ENCODE measurements around the gene C19orf53.

The C19orf53 gene

DNA sequence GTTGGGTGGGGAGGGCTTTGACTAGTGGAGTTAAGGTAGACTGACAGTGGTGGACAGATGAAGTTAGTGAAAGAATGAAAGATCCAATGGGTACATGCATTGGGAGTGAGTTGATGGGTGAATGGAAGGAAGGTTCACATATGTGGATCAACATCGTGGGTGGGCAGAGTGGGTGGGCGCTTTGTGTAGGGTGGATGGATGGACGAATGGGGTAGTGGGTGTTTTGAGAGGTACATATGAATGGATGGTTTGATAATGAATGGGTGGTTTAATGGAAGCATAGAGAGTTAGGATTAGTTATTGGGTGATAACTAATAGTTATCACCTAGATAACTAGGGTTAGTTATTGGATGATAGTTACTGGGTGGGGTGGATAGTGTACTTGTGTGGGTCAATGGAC lies 32.5 kb downstream of the C19orf53 start:
- Histone ChIP-seq H3K4me2 (ENCODE audit: insufficient read depth, low read length) (no peak overlapping the region), H3K79me2 (ENCODE audit: insufficient read depth, low read length) (no peaks in the 10 kb centered on the region)

DNA sequence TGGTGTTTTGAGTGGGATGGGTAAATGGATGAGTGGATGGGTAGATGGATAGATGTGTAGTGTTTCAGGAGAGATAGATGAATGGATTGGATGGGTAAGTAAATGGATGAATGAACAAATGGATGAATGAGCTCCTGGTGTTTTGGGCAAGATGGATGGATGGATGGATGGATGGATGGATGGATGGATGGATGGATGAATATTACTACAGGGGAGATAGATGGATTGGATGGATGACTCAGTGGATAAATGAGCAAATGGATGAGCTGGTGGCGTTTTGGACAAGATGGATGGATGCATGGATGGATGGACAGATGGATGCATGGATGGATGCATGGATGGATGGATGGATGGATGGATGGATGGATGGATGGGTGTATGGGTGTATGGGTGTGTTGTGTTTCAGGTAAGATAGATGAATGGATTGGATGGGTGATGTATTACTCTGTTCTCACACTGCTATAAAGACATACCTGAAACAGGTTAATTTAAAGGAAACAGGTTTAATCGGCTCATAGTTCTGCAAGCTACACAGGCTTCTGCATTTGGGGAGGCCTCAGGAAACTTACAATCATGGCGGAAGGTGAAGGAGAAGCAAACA lies 33.3 kb downstream of the C19orf53 start:
- ATAC-seq (ENCODE audit: insufficient read depth, low read depth) (no peak), DNase-seq (no peak)
- Histone ChIP-seq H3K4me2 (ENCODE audit: insufficient read depth, low read length) (no peak overlapping the region), H3K36me3 (ENCODE audit: insufficient read depth, low read length) (peaks cover 22% of the 10 kb centered on the region), H3K4me3 (ENCODE audit: low read depth in 1 of 2, low read length in 2 of 2) (no peak overlapping the region), H4K20me1 (ENCODE audit: insufficient read depth, low read length) (no peaks in the 10 kb centered on the region), H3K9me3 (ENCODE audit: insufficient read depth, low read length, severe bottlenecking) (no peaks in the 10 kb centered on the region), H3K27ac (ENCODE audit: low read length) (no peak overlapping the region), H3K79me2 (ENCODE audit: insufficient read depth, low read length) (no peaks in the 10 kb centered on the region), H3K27me3 (ENCODE audit: insufficient read depth, low read length, poor library complexity) (no peaks in the 10 kb centered on the region), H3K9ac (ENCODE audit: low read depth, low read length) (no peak overlapping the region), H3K4me1 (ENCODE audit: insufficient read depth, low read length) (no peaks in the 10 kb centered on the region), H2AFZ (ENCODE audit: low read depth, low read length) (no peak overlapping the region)
- no peak for TF ChIP-seq EZH2 (IDR thresholded peaks at IDR 0.05; ENCODE audit: borderline replicate concordance, low read depth, low read length, severe bottlenecking)
- TF ChIP-seq, protein P1, sequence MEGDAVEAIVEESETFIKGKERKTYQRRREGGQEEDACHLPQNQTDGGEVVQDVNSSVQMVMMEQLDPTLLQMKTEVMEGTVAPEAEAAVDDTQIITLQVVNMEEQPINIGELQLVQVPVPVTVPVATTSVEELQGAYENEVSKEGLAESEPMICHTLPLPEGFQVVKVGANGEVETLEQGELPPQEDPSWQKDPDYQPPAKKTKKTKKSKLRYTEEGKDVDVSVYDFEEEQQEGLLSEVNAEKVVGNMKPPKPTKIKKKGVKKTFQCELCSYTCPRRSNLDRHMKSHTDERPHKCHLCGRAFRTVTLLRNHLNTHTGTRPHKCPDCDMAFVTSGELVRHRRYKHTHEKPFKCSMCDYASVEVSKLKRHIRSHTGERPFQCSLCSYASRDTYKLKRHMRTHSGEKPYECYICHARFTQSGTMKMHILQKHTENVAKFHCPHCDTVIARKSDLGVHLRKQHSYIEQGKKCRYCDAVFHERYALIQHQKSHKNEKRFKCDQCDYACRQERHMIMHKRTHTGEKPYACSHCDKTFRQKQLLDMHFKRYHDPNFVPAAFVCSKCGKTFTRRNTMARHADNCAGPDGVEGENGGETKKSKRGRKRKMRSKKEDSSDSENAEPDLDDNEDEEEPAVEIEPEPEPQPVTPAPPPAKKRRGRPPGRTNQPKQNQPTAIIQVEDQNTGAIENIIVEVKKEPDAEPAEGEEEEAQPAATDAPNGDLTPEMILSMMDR (IDR thresholded peaks at IDR 0.05; ENCODE audit: borderline replicate concordance, extremely low read depth, low read length, poor library complexity, severe bottlenecking): no peak

More for the DNA sequence above, 32.5 kb downstream of the C19orf53 start:
- H3K36me3 ChIP-seq (ENCODE audit: insufficient read depth, low read length): peaks cover 22% of the 10 kb centered on the region
- H3K27ac ChIP-seq (ENCODE audit: low read length): no peak overlapping the region
- H2AFZ ChIP-seq (ENCODE audit: low read depth, low read length): no peak overlapping the region
- H3K9ac ChIP-seq (ENCODE audit: low read depth, low read length): no peak overlapping the region
- no peaks in the 10 kb centered on the region for H3K27me3 ChIP-seq (ENCODE audit: insufficient read depth, low read length, poor library complexity)
- H3K4me1 ChIP-seq (ENCODE audit: insufficient read depth, low read length): no peaks in the 10 kb centered on the region
- no peak for ATAC-seq (ENCODE audit: insufficient read depth, low read depth)
- no peaks in the 10 kb centered on the region for H4K20me1 ChIP-seq (ENCODE audit: insufficient read depth, low read length)
- TF ChIP-seq, protein P1 (IDR thresholded peaks at IDR 0.05; ENCODE audit: borderline replicate concordance, extremely low read depth, low read length, poor library complexity, severe bottlenecking): no peak
- no peak for TF ChIP-seq EZH2 (IDR thresholded peaks at IDR 0.05; ENCODE audit: borderline replicate concordance, low read depth, low read length, severe bottlenecking)
- no peak for DNase-seq
- H3K9me3 ChIP-seq (ENCODE audit: insufficient read depth, low read length, severe bottlenecking): no peaks in the 10 kb centered on the region
- no peak overlapping the region for H3K4me3 ChIP-seq (ENCODE audit: low read depth in 1 of 2, low read length in 2 of 2)

DNA sequence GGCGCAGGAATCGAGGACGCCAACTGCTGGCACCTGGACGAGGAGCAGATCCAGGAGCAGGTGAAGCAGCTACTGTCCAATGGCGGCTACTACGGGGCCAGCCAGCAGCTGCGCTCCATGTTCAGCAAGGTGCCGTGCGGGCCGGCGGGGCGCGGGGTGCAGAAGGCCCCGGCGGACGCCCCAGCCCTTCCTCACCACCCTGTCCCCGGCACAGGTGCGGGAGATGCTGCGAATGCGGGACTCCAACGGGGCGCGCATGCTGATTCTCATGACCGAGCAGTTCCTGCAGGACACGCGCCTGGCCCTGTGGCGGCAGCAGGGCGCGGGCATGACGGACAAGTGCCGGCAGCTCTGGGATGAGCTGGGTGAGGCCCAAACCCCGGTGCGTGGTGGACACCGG lies 34.6 kb downstream of the C19orf53 start:
- H2AFZ ChIP-seq (ENCODE audit: low read depth, low read length): no peak overlapping the region
- ATAC-seq (ENCODE audit: insufficient read depth, low read depth) (no peak), DNase-seq (no peak)
- TF ChIP-seq EZH2 (IDR thresholded peaks at IDR 0.05; ENCODE audit: borderline replicate concordance, low read depth, low read length, severe bottlenecking): no peak
- TF ChIP-seq, protein P1 (IDR thresholded peaks at IDR 0.05; ENCODE audit: borderline replicate concordance, extremely low read depth, low read length, poor library complexity, severe bottlenecking): no peak
- no peaks in the 10 kb centered on the region for H3K27me3 ChIP-seq (ENCODE audit: insufficient read depth, low read length, poor library complexity)
- H3K36me3 ChIP-seq (ENCODE audit: insufficient read depth, low read length): peaks cover 22% of the 10 kb centered on the region
- H3K4me2 ChIP-seq (ENCODE audit: insufficient read depth, low read length): no peak overlapping the region
- no peak overlapping the region for H3K9ac ChIP-seq (ENCODE audit: low read depth, low read length)
- H3K27ac ChIP-seq (ENCODE audit: low read length): no peak overlapping the region
- H3K4me1 ChIP-seq (ENCODE audit: insufficient read depth, low read length): no peaks in the 10 kb centered on the region
- H3K4me3 ChIP-seq (ENCODE audit: low read depth in 1 of 2, low read length in 2 of 2): no peak overlapping the region
- no peaks in the 10 kb centered on the region for H3K79me2 ChIP-seq (ENCODE audit: insufficient read depth, low read length)
- no peaks in the 10 kb centered on the region for H4K20me1 ChIP-seq (ENCODE audit: insufficient read depth, low read length)
- no peaks in the 10 kb centered on the region for H3K9me3 ChIP-seq (ENCODE audit: insufficient read depth, low read length, severe bottlenecking)

Data from DND-41 (cell line).